PC-9 (cell line): ENCODE data around the gene CD86. TPM values are rescaled to one million over a fixed set of nuclear protein-coding genes. Genes with fewer than 3 reads are reported as not detected.

ENCODE experiments used
- BruUV-seq: library from RNA; stranded (reverse); fragments of 400-500 nt; replicated peaks from 2 replicates; lab custom pipeline; 2021; lab: Mats Ljungman, UMichigan
- CTCF ChIA-PET: fragments of 300-600 bp; sonication (Branson Sonifier 250); formaldehyde crosslinking; loops from one replicate; lab custom pipeline; 2022; ENCODE audit warnings: antibody characterized with exemption; lab: Charles Lee
- POLR2A ChIA-PET: fragments of 300-600 bp; sonication (Branson Sonifier 250); formaldehyde crosslinking; loops from one replicate; lab custom pipeline; 2022; ENCODE audit warnings: antibody characterized with exemption; ENCODE audit not compliant: unreplicated experiment; lab: Charles Lee
- DNase-seq, 2 experiments: peaks; one replicate each; pipeline versions ENCODE4 v3.0.0 to v3.0.0-alpha.2; 2015 to 2022; ENCODE audit warnings: mixed read lengths in 1 of 2
- H2AFZ ChIP-seq: fragments of 200-600 bp; sonication (generic); 2 replicates; pipeline ENCODE4 v1.8.1; 2017; ENCODE audit warnings: antibody characterized with exemption
- H3F3A ChIP-seq: fragments of 200-600 bp; sonication (generic); 2 replicates; pipeline ENCODE4 v1.8.1; 2017; ENCODE audit warnings: antibody characterized with exemption, mild to moderate bottlenecking, low read depth; ENCODE audit not compliant: insufficient read depth
- H3K27ac ChIP-seq: fragments of 200-600 bp; sonication (generic); 2 replicates; pipeline ENCODE4 v1.6.1; 2016; ENCODE audit warnings: mixed run types
- H3K27me3 ChIP-seq: fragments of 200-600 bp; sonication (generic); 2 replicates; pipeline ENCODE4 v1.6.1; 2016; ENCODE audit warnings: low read depth, mixed run types; ENCODE audit not compliant: insufficient read depth
- H3K36me3 ChIP-seq: fragments of 200-600 bp; sonication (generic); 2 replicates; pipeline ENCODE4 v1.6.1; 2016; ENCODE audit warnings: low read depth, mixed run types
- H3K4me1 ChIP-seq: fragments of 200-600 bp; sonication (generic); replicated peaks from 2 replicates; pipeline ENCODE4 v1.6.1; 2016; ENCODE audit warnings: mixed run types; ENCODE audit not compliant: insufficient read depth
- H3K4me2 ChIP-seq: fragments of 200-600 bp; sonication (generic); 2 replicates; pipeline ENCODE4 v1.6.1; 2017; ENCODE audit warnings: mixed run types
- H3K4me3 ChIP-seq: fragments of 200-600 bp; sonication (generic); 2 replicates; pipeline ENCODE4 v1.6.1; 2016; ENCODE audit warnings: mixed run types
- H3K79me2 ChIP-seq: fragments of 200-600 bp; sonication (generic); 2 replicates; pipeline ENCODE4 v1.6.1; 2017; ENCODE audit warnings: low read depth, mixed run types
- H3K9me2 ChIP-seq: fragments of 200-600 bp; sonication (generic); 2 replicates; pipeline ENCODE4 v1.8.1; 2017; ENCODE audit warnings: mild to moderate bottlenecking; ENCODE audit not compliant: insufficient read depth
- H3K9me3 ChIP-seq: fragments of 200-600 bp; sonication (generic); 2 replicates; pipeline ENCODE4 v1.8.1; 2016; ENCODE audit warnings: low read depth; ENCODE audit not compliant: insufficient read depth
- H4K20me1 ChIP-seq: fragments of 200-600 bp; sonication (generic); 2 replicates; pipeline ENCODE4 v1.8.1; 2017; ENCODE audit not compliant: insufficient read depth
- CTCF ChIP-seq: fragments of 200-600 bp; sonication (generic); conservative IDR thresholded peaks from 2 replicates; pipeline ENCODE4 v1.6.1; 2017; ENCODE audit warnings: mixed run types, antibody characterized with exemption, mild to moderate bottlenecking, moderate library complexity
- EZH2 ChIP-seq: fragments of 200-600 bp; sonication (generic); IDR thresholded peaks from 2 replicates; pipeline ENCODE4 v1.8.0; 2017; ENCODE audit warnings: antibody characterized with exemption, low read depth
- intact Hi-C: fragments of 100-400 bp; cut with micrococcal nuclease; formaldehyde crosslinking; loops from one replicate; pipeline ENCODE4 v1.10.0; 2022; ENCODE audit not compliant: unreplicated experiment
- total RNA-seq: library from RNA; stranded (reverse); gene quantifications from 2 replicates; pipeline ENCODE4 v1.2.3, GENCODE V29; 2021

The CD86 gene
- total RNA-seq, 1 experiment from 2014 or later, result not detected

DNA sequence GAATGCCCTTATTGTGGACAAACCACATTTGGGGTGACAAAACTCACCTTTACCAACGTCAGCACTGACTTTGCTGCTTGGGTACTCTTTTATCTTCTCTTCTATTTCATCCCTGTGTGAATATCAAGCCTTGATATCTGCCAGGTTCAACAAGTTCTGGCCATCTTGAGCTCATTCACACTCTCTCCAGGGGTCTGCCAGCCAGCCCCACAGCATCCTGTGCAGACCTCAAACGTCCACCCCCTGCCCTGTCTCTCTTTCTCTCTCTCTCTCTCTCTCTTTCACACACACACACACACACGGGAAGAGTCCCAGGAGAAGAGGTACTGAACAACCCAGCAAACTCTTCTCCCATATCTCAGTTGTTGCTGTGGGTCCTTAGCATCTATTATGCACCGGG lies 43.8 kb upstream of the CD86 start:
- H3K9me2 ChIP-seq, result no peaks in the 10 kb centered on the region
- intact Hi-C loops, result no loop called here
- no peaks in the 10 kb centered on the region for H3K36me3 ChIP-seq
- POLR2A ChIA-PET, result interaction anchor here (0.6 kb wide), 2 partner anchors 444 to 1415 kb away, joined by 4 to 8 read pairs; no protein-coding TSS in a partner anchor
- H2AFZ ChIP-seq, result no peak overlapping the region
- H3K79me2 ChIP-seq, result no peaks in the 10 kb centered on the region
- H3K4me2 ChIP-seq, result no peak overlapping the region
- BruUV-seq, result no TSS peak
- TF ChIP-seq EZH2 (no peak), CTCF (no peak)
- H3K27ac ChIP-seq, result no peak overlapping the region
- DNase-seq, result no peak
- H3K4me3 ChIP-seq, result no peak overlapping the region
- H3K9me3 ChIP-seq, result no peaks in the 10 kb centered on the region
- H3K27me3 ChIP-seq, result no peaks in the 10 kb centered on the region
- CTCF ChIA-PET, result no interaction called here
- no peaks in the 10 kb centered on the region for H4K20me1 ChIP-seq
- no peaks in the 10 kb centered on the region for H3K4me1 ChIP-seq
- no peaks in the 10 kb centered on the region for H3F3A ChIP-seq

- BruUV-seq, result no TSS peak
- CTCF ChIA-PET, result no interaction called here
- Histone ChIP-seq H3K9me2 (no peaks in the 10 kb centered on the region), H3K9me3 (no peaks in the 10 kb centered on the region), H3K4me3 (no peak overlapping the region), H2AFZ (no peak overlapping the region), H3K79me2 (no peaks in the 10 kb centered on the region), H3F3A (no peaks in the 10 kb centered on the region), H3K4me1 (no peaks in the 10 kb centered on the region), H3K27me3 (no peaks in the 10 kb centered on the region), H4K20me1 (no peaks in the 10 kb centered on the region), H3K4me2 (no peak overlapping the region), H3K36me3 (no peaks in the 10 kb centered on the region), H3K27ac (no peak overlapping the region)
- no peak for DNase-seq
- POLR2A ChIA-PET, result no interaction called here
- intact Hi-C loops, result no loop called here
- TF ChIP-seq EZH2 (no peak), CTCF (no peak)
Measured at GRCh38 chr3:122012821-122013220, 42.3 kb upstream of the CD86 start.

DNA sequence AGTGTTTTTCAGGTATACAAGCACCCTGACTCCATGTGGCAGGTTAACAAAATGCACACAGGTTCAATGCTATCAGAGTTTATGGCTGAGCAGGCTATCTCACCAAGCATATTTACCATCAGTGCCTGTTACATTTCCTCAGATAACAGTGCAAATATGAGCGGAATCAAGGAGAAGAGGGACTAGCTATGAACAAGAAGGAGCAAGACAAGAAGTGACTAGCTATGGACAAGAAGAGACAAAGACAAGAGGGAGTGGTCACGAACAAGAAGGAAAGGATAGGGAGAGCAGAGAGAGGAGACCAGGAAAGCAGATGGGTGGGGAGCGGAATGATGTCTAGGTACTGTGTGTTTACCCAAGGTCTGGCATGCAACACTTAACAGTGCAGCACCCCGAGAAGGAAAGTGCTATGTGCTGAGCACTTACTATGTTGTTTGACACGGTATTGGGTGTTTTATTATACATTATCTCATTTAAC lies 41.7 kb upstream of the CD86 start:
- BruUV-seq, result no TSS peak
- no peak overlapping the region for H2AFZ ChIP-seq
- CTCF ChIA-PET, result no interaction called here

More for the DNA sequence above, 41.7 kb upstream of the CD86 start:
- POLR2A ChIA-PET, result no interaction called here
- Histone ChIP-seq H3K4me2 (no peak overlapping the region), H3K9me3 (no peaks in the 10 kb centered on the region), H3K4me3 (no peak overlapping the region), H3K27ac (no peak overlapping the region), H3K36me3 (no peaks in the 10 kb centered on the region), H3K79me2 (no peaks in the 10 kb centered on the region), H3K27me3 (no peaks in the 10 kb centered on the region), H3K4me1 (no peaks in the 10 kb centered on the region), H4K20me1 (no peaks in the 10 kb centered on the region), H3K9me2 (no peaks in the 10 kb centered on the region), H3F3A (no peaks in the 10 kb centered on the region)
- no peak for TF ChIP-seq EZH2
- TF ChIP-seq CTCF, result no peak
- intact Hi-C loops, result no loop called here
- no peak for DNase-seq
